GM21447 (cell line): ENCODE results near the gene PRKRIP1.
"Not testable (repeated sequence)": the region's sequence is repeated elsewhere in the genome, so short reads cannot be mapped to it uniquely, and the experiment has no call there.

Experiments
- ATAC-seq: cut with Tn5 transposase; IDR thresholded peaks from one replicate; pipeline ENCODE4 v1.9.1; 2021; ENCODE audit not compliant: unreplicated experiment

Gene PRKRIP1

DNA sequence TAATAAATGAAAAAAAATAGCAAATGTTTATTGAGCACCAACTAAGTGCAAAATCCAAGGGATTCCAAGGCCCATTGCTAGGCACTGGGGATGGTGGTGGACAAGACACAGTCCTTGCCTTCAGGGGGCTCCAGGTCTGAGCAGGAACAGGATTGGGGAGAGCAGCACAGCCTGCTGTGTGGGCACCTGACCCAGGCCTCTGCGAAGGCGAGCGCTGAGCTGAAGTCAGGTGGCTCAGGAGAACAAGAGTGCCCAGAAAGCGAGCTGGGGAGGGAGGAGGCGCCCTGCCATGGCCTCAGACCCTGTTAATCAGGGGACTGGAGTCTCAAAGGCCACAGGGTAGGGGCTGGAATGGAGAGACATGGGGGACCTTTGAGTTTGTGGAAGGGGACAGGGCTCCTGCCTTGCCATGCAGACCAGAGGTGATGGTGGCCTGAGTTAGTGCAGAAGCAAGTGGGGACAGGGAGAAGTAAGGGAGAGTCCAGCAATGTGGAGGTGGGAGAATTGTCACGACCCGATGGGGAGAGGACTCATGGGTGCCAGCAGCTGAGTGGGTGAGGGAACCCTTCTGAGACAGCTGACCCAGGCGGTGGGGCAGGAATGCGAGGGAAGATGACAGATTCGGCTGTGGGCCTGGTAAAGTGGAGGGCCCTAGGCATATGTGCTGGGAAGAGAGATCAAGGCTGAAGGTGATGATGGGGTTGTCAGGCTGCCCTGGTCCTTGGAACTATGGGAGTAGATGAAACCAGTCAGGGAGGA, 33.2 kb downstream of the PRKRIP1 start:
- ATAC-seq, result no peak

DNA sequence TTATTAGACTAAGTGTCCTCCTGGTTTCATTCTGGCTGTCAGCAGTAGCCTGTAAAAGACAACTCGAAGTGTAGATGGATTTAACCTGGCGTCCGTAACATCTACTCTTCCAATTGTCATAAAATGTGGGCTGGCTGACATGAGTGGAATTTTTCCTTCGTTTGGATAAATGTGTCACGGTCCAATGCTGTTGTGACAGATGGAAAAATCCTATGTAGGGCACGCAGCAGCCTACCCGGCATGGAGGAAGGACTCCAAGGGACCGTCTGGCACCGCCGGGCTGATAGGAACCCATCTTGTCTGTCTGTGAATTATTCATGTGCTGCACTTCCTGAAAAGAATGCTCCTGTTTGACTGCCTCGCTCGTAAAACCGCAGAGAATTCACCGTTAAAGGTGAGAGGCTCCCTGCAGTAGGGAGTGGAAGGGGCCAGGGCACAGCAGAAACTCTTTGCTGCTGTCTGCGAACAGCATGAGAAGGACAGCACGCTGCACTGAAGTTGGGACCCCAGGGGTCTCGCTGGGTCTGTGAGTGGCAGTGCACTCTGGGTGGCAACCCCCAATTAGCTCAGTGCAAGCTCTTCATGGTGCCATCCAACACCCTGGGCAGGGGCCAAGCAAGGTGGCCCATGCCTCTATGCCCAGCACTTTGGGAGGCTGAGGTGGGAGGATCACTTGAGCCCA, 35.6 kb downstream of the PRKRIP1 start:
- ATAC-seq, result peak; percentile 33

DNA sequence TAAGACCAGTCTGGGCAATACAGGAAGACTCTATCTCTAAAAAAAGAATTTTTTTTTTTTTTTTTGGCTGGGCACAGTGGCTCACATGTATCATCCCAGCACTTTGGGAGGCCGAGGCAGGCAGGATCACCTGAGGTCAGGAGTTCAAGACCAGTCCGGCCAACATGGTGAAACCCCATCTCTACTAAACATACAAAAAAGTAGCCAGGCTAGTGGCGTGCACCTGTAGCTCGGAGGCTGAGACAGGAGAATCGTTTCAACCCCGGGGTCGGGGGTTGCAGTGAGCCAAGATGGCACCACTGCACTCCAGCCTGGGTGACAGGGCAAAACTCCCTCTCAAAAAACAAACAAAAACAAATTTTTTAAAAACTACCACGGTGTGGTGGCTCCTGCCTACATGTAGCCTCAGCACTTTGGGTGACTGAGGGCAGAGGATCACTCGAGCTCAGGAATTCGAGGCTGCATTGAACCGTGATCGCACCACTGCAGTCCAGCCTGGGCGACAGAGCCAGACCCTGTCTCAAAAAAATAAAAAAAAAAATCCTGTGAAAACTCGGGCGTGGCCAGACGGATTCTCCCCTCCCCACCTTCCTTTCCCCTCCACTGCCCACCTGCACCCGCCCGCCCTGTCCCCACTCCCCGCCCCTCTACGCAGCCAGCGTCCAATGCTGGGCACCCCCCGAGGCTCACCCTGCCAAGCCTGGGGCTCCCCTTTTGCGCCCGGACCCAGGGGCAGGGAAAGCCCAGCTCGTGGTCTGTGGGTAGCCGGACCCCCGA, 36.5 kb downstream of the PRKRIP1 start:
- peak; percentile 25 for ATAC-seq

DNA sequence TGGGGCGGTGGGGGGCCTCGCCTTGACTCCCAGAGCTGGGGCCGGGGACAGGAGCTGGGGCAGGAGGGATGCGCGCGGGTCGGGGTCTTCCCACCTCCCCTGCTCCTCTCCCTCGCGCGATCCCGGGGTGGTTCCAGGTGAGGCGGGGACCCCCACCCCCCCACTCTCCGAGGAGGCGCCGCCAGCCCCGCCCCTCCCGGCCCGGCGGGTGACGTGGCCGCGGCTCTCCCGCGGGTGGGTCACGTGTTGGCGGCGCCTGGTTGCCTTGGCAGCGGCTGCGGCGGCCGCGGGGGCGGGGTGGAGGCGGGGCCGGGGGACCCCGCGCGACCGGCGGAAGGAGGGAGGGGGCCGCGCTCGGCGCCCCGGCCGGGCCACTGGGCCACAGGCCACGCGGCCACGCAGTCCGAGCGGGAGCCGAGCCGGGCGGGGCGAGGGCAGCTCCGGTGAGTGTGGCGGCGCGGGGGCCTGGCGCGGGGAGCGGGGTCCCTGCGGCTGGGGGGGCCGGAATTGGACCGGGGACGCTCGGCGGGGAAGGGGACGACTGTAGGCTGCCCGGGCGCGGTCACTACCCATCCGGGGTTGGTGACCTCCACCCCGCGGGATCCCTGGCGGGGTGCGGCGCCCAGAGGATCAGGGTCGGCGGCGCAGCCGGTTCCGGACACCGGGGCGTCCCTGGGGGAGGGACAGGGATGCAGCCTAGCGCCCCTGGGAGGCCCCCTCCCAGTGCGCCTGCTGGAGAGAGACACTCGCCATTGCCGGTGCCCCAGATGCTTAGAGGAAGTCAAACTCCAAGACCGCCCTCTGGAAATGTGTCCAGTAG, 37.3 kb downstream of the PRKRIP1 start, which contains the start of gene ORAI2:
Gene ORAI2 (plus strand): TSS at position 357 of the 820 bp plus-strand sequence. CDS start 5,382 bp downstream, outside the sequence.
- ATAC-seq, result peak; percentile 48

DNA sequence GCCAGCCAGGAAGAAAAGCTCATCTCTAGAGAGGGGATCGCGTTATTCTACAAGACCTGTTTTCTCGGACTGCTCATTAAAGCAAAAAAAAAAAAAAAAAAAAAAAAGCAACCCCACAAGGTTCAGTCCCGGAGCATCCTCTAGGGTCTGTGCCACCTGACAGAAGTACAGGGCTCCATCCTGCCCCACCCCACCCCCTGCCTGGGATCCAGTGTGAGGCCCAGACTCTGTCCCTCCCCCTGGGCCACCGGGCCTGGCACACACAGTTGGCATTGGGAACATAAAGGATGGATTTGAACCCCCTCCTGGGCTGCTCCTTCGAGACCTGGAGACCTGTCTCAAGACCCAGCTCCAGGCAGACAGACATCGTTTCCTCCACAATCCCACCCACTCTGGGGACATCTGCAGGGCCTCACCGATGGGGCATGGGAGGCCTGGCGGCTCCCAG, 37.9 kb downstream of the PRKRIP1 start:
- ATAC-seq, result peak; percentile 6

DNA sequence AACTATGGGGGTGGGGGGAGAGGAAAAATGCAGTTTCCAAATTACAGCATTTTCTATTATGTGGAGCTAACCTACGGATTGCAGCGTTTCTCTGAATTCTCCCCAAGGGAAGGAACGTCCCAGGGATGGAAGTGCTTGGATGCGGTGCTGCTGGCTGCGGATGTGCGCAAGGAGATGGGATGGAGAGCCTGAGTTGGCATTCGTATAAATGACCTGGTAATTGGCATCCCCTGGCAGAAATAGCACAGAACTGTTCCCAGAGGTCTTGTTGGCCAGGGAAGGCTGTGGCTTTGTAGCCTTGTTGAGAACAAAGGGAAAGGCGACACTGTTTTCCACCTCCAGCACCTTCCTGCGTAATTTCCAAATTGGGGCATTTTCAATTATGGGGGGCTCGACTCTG, 40.0 kb downstream of the PRKRIP1 start:
- ATAC-seq, result no peak

DNA sequence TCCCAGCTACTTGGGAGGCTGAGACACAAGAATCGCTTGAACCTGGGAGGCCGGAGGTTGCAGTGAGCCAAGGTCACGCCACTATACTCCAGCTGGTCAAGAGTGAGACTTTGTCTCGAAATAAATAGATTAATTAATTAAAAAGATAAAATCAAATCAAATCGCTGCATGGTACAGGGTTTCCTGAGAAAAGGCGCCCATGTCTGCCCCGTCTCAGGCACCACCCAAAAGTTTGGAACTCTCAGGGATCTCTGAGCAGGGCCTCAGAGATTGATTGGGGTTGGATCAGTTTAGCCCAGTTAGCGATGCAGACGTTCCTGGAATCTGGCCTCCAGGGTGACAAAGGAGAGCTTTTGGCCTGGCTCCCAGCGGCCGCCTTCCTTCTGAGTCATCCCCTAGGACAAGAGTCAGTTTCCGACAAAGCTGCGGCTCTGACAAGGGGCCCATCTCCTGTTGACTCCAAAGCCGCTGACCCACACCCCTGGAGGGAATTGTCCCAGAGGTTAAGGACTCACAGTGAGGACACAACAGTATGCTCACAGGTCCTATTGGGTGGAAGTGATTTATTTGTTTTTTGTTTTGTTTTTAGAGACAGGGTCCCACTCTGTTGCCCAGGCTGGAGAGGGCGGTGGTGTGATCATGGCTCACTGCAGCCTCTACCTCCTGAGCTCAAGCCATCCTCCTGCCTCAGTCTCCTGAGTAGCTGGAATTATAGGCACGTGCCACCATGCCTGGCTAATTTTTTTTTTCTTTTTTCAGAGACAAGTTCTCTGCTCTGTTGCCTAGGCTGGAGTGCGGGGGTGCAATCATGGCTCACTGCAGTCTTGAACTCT, 44.0 kb downstream of the PRKRIP1 start:
- no peak for ATAC-seq

DNA sequence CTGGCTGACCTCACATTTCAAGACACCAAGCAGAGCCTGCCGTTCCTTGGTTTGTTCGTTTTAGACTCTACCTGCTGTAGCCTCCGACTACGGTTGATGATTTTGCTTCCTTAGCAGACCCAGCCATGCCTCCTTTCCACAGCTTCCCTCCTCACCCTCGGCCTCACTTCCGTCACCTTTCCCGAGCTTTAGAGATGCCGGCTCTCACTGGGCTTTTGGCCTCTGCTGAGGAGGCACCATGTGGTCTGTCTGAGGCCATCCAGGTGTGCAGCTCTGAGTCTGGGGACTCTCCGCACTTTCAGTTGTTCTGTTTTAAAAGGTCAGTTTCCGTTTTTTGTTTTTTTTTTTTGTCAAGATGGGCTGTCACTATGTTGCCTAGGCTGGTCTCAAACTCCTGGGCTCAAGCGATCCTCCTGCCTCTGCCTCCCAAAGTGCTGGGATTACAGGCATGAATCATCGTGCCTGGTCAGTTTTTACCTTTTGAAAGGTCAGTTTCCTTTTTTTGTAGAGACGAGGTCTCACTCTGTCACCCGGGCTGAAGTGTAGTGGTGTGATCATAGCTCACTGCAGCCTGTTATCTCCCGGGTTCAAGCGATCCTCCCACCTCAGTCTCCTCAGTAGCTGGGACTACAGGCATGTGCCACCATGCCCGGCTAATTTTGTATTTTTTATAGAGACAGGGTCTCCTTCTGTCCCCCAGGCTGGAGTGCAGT, 49.0 kb downstream of the PRKRIP1 start:
- peak; percentile 44 for ATAC-seq

DNA sequence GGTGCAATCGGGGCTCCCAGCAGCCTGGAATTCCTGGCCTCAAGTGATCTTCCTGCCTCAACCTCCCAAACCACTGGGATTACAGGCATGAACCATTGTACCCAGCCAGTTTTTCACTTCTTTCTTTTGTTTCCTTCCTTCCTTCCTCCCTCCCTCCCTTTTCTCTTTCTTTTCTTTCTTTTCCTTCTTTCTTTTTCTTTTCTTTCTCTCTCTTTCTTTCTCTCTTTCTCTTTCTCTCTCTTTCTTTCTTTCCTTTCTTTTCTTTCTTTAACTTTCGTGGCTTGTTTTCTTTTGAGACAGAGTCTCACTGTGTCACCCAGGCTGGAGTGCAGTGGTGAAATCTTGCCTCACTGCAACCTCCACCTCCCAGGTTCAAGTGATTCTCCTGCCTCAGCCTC, 49.5 kb downstream of the PRKRIP1 start:
- ATAC-seq, result no peak

DNA sequence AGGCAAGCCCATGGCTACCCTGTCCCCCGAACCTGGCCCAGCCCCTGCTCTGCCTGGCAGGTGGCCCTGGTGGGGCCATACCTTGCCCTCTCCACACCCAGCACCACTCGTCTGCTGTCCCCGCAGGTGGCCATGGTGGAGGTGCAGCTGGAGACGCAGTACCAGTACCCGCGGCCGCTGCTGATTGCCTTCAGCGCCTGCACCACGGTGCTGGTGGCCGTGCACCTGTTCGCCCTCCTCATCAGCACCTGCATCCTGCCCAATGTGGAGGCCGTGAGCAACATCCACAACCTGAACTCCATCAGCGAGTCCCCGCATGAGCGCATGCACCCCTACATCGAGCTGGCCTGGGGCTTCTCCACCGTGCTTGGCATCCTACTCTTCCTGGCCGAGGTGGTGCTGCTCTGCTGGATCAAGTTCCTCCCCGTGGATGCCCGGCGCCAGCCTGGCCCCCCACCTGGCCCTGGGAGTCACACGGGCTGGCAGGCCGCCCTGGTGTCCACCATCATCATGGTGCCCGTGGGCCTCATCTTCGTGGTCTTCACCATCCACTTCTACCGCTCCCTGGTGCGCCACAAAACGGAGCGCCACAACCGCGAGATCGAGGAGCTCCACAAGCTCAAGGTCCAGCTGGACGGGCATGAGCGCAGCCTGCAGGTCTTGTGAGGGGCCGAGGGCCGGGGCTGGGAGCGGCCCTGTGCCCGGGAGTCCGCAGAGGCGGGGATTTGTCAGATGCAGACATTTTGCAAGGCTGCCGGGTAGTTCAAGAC, 50.4 kb downstream of the PRKRIP1 start:
- ATAC-seq, result no peak

DNA sequence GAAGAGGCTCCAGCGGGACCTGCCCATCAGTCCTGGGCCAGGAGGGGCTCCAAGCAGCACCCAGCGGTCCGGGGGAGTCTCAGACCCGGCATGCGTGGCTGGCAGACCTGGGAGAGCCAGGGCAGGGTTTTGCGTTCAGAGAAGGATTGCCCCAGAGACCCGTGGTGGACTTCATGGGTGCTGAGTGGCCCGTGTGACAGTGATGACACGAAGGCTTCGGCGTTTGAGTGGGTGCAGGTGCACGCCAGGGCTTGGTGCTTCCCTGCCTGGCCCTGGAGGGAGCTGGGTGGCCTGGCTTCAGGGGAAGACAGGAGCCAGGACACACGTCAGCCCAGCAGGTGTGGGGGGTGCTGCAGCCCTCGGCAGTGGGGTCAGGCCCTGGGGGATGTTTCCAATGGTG, 51.1 kb downstream of the PRKRIP1 start:
- ATAC-seq, result no peak

DNA sequence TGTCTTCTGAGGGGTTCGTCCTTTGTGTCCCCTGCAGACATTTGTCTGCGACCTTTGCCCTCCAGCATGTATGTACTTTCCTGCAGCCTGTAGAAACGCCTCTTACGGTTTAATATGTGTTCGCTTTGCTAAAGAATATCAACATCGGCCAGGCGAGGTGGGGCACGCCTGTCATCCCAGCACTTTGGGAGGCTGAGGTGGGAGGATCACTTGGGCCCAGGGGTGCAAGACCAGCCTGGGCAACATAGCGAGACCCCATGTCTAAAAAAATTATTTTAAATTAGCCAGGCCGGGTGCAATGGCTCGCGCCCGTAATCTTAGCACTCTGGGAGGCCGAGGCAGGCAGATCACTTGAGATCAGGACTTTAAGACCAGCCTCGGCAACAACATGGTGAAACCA, 53.0 kb downstream of the PRKRIP1 start:
- ATAC-seq, result no peak

DNA sequence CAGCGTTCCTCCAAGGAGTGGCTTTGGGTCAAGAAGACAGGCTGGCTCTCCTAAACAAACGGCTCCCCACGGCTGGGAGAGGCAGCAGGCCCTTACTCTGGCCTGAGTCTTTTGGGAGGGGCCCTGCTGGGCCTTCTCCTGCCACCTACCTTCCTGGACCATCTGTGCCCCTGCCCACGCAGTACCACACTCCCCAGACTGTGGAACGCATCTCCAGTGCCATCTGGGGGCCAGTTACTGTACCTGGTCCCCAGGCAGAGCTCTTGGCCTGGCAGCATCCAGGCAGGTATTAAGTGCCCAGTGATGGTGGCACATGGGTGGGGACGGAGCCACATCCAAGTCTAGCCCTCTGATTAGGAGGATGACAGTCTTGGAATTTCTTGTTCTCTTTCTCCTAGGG, 54.1 kb downstream of the PRKRIP1 start:
- no peak for ATAC-seq

DNA sequence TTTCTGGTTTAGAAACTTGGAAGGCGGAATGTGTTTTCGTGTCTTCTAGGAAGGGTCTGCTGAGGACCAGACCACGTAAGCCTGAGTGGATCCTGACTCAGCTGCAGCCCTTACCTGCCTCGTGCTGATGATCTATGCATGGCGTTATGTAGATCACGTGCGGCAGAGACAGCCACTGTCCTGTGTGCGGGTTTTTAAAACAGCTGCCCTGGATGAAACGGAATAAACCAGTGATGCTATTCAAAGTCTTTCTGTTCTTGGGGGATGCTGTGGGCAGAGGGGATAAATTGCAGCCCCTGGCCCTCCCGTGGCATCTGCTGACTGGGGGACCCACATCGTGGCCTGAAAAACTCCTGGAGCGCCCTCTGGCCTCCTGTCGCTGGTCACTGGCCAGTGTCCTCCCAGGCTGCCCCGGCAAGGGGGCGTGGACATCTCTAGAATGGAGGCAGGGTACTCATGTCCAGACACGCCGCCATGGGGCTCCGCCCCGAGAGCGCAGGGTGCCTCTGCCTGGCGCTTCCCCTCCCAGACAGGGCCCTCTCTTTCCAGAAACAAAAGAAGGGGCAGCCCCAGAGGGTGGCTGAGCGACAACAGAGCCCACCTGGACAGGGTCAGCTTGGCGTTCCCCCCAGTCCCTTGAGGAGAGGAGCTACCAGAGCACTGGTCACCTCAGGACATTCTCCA, 55.4 kb downstream of the PRKRIP1 start:
- ATAC-seq, result no peak

DNA sequence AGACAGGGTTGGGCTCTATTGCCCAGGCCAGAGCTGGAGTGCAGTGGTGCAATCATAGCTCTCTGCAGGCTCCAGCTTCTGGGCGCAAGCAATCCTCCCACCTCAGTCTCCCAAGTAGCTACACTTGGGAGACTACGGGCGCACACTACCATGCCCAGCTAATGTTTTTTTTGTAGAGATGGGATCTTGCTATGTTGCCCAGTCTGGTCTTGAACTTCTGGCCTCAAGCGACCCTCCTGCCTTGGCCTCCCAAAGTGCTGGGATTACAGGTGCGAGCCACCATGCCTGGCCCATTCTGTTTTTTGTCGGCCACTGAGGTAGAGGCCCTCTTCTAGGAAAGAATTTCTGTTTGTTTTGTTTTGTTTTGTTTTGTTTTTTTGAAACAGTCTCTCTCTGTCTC, 56.3 kb downstream of the PRKRIP1 start:
- no peak for ATAC-seq

DNA sequence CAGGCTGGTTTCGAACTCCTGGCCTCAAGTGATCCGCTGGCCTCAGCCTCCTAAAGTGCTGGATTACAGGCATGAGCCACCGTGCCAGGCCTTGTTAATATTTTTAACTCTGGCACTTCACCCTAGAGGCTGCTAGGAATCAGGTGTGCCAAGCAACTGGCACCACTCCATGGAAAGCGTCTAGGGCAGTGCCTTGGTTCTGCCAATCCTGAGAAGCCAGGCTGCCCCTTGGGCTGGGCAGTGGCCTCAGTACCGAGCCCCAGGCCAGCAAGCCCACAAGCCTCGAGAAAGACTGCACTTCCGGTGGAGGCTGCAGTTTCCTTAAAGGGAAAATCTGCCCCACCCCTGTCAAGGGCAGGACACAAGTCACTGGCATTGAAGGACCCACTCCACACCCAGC, 57.2 kb downstream of the PRKRIP1 start:
- no peak for ATAC-seq

DNA sequence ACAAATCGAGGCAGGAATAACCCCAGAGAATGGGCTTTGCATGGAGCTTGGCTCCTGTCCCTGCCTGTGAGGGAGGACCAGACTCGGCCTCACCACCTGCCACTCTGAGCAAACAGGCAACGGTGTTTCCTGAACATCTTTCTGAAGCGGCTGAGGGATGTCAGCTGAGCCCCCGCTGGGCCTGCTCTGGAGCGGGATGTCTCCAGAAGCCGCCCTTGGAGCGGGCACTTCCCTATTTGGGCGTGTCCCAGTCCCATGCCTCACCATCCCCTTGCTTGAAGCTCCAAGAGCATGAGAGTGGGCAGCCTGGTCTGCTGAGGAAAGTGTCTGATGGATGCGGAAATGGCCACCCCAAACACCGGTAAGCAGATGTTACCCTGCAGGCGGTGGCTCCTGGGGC, 58.3 kb downstream of the PRKRIP1 start:
- no peak for ATAC-seq

DNA sequence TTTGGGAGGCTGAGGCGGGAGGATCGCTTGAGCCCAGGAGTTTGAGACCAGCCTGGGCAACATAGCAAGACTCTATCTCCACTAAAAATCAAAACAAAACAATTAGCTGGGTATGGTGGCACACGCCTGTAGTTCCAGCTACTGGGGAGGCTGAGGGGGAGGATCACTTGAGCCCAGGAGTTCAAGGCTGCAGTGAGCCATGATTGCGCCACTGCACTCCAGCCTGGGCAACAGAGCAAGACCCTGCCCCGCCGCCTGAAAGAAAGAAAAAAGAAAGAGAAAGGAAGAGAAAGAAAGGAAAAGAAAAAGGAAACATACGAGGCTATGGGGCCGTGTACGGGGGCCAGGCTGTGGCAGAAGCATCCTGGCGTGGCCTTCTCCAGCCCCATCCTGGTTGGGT, 58.8 kb downstream of the PRKRIP1 start:
- not testable (repeated sequence) for ATAC-seq
